Mucosa of descending colon (tissue), 3 donors: Measurements from ENCODE around the gene PHRF1. TPM values are rescaled to one million over a fixed set of nuclear protein-coding genes. Genes with fewer than 3 reads are reported as not detected.

Source experiments
- ATAC-seq: fragments of 200-7000 bp; cut with Tn5 transposase; one replicate; pipeline ENCODE4 v1.9.1; 2020; ENCODE audit warnings: mild to moderate bottlenecking, moderate library complexity
- DNase-seq, 3 donors: peaks; one replicate each; pipeline ENCODE4 v3.0.0-alpha.2; 2020
- H3K36me3 ChIP-seq: fragments of 200-600 bp; one replicate; pipeline ENCODE4 v1.8.0; 2021; ENCODE audit warnings: low read depth, mild to moderate bottlenecking
- H3K4me1 ChIP-seq: fragments of 200-600 bp; one replicate; pipeline ENCODE4 v1.8.0; 2021; ENCODE audit warnings: low read depth, mild to moderate bottlenecking
- H3K4me3 ChIP-seq: fragments of 200-600 bp; one replicate; pipeline ENCODE4 v1.8.0; 2021; ENCODE audit warnings: mild to moderate bottlenecking
- H3K9me3 ChIP-seq: fragments of 200-600 bp; one replicate; pipeline ENCODE4 v1.8.0; 2021; ENCODE audit warnings: mild to moderate bottlenecking
- intact Hi-C, 2 donors: fragments of 100-400 bp; cut with DNase I in 1 of 2; cut with micrococcal nuclease in 1 of 2; formaldehyde crosslinking; loops; one replicate each; pipeline versions ENCODE4 v1.11.0 to v1.11.1; 2022; cut with DNase I, micrococcal nuclease
- total RNA-seq, 3 donors: library from RNA; stranded (reverse); fragmentation: NEBNext Ultra II Directional in 2 of 3; extraction: Animal tissue kit (Norgen Biotek cat#: 25700) in 2 of 3; gene quantifications; one replicate each; pipeline versions ENCODE4 v1.2.1 to v1.2.4, GENCODE V29; 2021 to 2023
- TF ChIP-seq, protein P1 (sequence below): fragments of 200-600 bp; IDR thresholded peaks from one replicate; pipeline ENCODE4 v1.8.0; 2022; ENCODE audit warnings: antibody characterized with exemption, mild to moderate bottlenecking
- donor health status: DM: no; HTN: no; CAD: no; lungs with moderate emphysema.
- donor health status: DM: no; HTN: no; CAD: no.
- donor health status: DM: no; HTN: yes; CAD: no.

PHRF1 gene
- total RNA-seq, 3 donors from 2014 or later: 35.0 to 40.2 (median 35.0) TPM

DNA sequence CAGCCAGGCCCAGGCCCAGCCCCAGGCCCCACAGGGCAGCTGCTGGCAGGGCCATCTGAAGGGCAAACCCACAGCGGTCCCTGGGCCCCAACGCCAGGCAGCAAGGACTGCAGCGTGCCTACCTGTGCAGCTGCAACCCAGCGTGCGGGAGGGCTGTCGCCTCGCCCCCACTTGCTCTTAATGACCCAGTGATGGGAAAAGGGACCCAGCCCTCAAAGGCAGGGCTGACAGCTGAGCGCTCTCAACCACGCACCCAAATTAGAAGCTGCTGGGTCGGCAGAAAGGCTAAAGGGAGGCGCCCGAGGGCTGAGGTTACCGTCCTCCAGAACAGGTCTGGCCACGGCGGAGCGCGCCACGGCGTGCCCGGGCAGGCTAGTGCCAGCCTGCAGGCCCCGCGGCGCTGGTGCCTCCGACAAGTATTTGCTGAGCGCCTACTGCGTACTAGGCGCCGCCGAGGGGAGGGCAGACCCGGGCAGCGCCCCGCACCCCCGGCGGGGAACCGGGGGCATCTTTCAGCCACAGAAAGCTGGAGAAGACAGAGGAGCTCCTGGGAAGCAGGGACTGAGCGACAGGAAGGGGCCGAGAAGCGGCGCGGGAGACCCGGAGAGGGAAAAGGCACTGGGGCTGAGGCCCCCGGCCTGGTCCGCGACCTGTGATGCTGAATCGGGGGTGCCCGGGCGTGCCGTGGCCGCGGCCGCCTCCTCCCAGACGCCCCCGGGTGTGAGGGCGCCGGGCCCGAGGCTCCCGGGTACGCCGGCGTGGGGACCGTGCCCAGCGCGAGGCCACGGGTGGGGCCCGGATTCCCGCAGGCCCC lies 41.7 kb upstream of the PHRF1 start:
- H3K4me3 ChIP-seq: peak overlapping the region; percentile 65
- H3K36me3 ChIP-seq: no peaks in the 10 kb centered on the region
- TF ChIP-seq, protein P1, sequence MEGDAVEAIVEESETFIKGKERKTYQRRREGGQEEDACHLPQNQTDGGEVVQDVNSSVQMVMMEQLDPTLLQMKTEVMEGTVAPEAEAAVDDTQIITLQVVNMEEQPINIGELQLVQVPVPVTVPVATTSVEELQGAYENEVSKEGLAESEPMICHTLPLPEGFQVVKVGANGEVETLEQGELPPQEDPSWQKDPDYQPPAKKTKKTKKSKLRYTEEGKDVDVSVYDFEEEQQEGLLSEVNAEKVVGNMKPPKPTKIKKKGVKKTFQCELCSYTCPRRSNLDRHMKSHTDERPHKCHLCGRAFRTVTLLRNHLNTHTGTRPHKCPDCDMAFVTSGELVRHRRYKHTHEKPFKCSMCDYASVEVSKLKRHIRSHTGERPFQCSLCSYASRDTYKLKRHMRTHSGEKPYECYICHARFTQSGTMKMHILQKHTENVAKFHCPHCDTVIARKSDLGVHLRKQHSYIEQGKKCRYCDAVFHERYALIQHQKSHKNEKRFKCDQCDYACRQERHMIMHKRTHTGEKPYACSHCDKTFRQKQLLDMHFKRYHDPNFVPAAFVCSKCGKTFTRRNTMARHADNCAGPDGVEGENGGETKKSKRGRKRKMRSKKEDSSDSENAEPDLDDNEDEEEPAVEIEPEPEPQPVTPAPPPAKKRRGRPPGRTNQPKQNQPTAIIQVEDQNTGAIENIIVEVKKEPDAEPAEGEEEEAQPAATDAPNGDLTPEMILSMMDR: no peak
- peak; percentile 4 for ATAC-seq
- H3K4me1 ChIP-seq: peaks cover 21% of the 10 kb centered on the region
- no peaks in the 10 kb centered on the region for H3K9me3 ChIP-seq
- intact Hi-C loops: no loop called here
- DNase-seq: peak in 2 of 3 donors; percentile 67 to 75

DNA sequence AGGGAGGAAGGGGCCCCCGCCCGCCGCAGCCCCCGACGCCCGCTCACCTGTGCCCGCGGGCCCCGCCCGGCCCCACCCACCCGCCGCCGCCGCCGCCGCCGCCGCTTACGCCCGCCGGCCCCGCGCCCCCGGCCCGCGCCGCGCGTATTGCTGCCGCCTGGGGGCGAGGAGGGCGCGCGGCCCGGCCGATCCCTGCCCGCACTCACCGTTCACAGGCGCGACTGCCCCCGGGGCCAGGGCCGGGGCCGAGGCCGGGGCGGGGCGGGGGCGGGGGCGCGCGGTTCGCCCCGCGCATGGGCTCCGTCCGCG lies 41.1 kb upstream of the PHRF1 start:
- no peaks in the 10 kb centered on the region for H3K36me3 ChIP-seq
- DNase-seq: no peak
- peak overlapping the region; percentile 65 for H3K4me3 ChIP-seq
- intact Hi-C loops: no loop called here
- TF ChIP-seq, protein P1: no peak
- H3K4me1 ChIP-seq: peaks cover 21% of the 10 kb centered on the region
- H3K9me3 ChIP-seq: no peaks in the 10 kb centered on the region
- no peak for ATAC-seq

DNA sequence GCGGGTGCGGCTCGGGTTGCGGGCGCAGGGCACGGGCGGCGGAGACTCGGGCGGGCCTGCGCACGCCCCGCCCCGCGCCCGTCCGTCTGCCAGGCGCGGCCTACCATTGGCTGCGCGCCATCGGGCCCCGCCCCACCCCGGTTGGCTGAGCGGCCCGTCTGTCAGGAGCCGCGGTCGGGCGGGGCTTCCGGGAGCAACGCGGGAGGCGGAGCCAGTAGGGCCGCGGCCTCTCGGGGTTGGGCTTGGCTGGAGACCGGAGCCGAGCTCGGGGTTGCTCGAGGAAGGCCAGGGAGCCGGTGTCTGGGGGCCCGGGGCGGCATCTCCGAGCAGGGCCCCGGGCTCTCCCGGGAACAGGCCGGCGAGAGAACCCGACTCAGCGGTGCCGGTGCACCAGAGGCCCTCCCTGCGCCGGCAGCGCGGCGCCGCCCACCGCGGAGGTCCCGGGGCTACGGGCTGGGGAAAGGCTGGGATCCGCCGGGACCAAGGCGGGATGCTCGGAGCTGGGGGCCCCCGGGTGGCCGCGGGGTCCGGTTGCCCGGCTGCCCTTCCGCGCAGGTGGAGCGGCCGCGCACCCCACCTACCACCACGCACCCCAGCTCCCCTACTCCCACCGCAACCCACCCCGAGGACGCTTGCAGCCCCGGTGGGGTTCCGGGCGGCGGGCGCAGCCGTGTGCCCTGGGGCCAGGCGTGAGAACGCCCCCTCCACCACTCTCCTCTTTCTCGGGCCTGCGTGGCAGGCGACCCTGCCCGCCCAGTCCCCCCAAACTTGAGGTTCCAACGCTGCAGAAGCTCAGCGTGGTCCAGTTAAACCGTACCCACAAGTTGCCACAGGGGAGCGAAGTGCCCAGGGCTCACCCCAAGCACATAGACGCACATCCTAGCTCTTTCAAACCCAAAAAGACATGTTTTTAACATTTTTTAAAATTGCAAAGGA lies 40.5 kb upstream of the PHRF1 start, which contains the start of gene HRAS:
Gene HRAS (minus strand): TSS at position 58 of the 936 bp plus-strand sequence.
- Histone ChIP-seq H3K4me1 (peaks cover 21% of the 10 kb centered on the region), H3K36me3 (no peaks in the 10 kb centered on the region), H3K9me3 (no peaks in the 10 kb centered on the region), H3K4me3 (peak within 1 kb of the TSS; percentile 65)
- DNase-seq (peak; percentile 94 to 98 (median 97)), ATAC-seq (peak; percentile 88)
- TF ChIP-seq, protein P1: no peak
- intact Hi-C loops: no loop called here

DNA sequence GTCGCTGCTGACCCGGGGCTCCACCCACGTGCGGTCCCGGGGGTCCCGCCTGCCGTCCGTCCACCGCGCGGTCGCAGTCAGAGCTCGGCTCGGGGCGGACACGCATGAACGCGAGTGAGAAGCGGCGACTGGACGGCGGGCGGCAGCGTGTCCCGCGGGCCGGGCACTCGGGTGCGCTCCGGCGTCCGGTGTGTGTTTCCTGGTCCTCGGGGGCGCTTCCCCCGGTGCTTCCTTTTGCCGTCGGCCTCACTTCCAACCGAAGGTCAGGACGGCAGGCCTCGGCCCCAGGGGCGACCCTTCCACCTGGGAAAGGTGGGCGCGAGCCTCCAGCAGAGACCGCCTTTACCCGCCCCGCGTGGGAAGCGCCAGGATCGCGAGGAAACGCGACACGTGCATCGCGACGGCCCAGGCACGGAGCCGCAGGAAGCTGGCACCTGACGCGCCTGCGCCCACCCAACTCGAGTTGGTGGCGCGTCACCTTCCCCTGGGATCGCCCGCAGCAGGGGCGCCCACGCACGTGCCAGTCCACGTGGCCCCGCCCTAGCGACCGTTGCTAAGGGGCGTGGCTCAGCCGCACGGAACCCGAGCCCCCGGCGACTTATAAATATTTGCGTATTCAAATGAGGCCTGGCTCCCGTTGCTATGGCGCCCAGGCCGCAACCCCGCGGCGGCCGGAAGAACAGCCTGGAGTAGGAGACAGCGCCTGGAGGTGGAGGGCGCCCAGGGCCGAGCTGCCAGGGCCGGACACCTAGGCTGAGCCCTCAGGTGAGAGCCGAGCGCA lies 39.2 kb upstream of the PHRF1 start, which contains the start of gene LRRC56:
Gene LRRC56 (plus strand): TSS at position 687 of the 781 bp plus-strand sequence. CDS start 3,158 bp downstream, outside the sequence.
- H3K4me1 ChIP-seq: peaks cover 21% of the 10 kb centered on the region
- TF ChIP-seq, protein P1: no peak
- intact Hi-C loops: no loop called here
- H3K4me3 ChIP-seq: peak within 1 kb of the TSS; percentile 9
- H3K9me3 ChIP-seq: no peaks in the 10 kb centered on the region
- no peaks in the 10 kb centered on the region for H3K36me3 ChIP-seq
- DNase-seq: peak; percentile 94 to 96 (median 95)
- ATAC-seq: peak; percentile 73
